ENCODE measurements around the gene AHNAK.
A peak's percentile ranks its signal among the peaks of the same experiment; 100 is the strongest.
"Not testable (repeated sequence)": the region's sequence is repeated elsewhere in the genome, so short reads cannot be mapped to it uniquely, and the experiment has no call there.

Gene AHNAK, protein sequence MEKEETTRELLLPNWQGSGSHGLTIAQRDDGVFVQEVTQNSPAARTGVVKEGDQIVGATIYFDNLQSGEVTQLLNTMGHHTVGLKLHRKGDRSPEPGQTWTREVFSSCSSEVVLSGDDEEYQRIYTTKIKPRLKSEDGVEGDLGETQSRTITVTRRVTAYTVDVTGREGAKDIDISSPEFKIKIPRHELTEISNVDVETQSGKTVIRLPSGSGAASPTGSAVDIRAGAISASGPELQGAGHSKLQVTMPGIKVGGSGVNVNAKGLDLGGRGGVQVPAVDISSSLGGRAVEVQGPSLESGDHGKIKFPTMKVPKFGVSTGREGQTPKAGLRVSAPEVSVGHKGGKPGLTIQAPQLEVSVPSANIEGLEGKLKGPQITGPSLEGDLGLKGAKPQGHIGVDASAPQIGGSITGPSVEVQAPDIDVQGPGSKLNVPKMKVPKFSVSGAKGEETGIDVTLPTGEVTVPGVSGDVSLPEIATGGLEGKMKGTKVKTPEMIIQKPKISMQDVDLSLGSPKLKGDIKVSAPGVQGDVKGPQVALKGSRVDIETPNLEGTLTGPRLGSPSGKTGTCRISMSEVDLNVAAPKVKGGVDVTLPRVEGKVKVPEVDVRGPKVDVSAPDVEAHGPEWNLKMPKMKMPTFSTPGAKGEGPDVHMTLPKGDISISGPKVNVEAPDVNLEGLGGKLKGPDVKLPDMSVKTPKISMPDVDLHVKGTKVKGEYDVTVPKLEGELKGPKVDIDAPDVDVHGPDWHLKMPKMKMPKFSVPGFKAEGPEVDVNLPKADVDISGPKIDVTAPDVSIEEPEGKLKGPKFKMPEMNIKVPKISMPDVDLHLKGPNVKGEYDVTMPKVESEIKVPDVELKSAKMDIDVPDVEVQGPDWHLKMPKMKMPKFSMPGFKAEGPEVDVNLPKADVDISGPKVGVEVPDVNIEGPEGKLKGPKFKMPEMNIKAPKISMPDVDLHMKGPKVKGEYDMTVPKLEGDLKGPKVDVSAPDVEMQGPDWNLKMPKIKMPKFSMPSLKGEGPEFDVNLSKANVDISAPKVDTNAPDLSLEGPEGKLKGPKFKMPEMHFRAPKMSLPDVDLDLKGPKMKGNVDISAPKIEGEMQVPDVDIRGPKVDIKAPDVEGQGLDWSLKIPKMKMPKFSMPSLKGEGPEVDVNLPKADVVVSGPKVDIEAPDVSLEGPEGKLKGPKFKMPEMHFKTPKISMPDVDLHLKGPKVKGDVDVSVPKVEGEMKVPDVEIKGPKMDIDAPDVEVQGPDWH (N-terminal part only)

DNA sequence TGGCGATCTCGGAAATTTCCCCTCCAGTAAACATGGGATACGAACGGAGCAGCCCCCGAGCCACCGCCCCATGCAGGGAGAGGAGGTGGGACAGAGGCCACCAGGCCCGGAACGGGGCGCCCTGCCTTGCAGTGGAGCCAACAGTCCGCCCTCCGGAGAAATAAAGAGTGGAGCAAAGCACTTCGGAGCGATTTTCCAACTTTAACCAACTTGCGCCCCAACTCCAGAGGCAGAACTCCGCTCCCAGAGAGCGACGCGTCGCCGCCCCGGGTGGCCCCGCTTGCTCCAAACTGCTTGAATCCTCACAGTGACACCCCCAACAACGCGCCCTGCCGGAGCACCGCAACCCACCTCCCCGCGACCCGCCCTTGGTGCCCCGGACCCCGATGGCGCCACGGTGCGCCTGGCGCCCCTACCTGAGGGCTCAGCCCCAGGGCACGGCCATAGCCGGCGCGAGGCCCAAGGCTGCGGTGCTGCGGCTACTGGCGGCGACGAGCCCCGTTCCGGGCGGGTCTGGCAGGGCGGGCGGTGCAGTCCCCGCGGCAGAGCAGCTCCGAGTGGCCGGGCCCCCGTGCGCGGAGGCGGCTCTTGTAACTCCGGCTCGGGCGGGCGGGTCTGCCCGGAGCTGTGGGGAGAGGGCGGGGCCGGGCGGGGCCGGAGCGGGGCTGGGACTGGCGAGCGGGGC, at the start of gene AHNAK:
TSS of gene AHNAK (minus strand) at position 563 of the 685 bp plus-strand sequence. CDS start 10,708 bp downstream, outside the sequence.
- DNase-seq = peak; percentile 80

DNA sequence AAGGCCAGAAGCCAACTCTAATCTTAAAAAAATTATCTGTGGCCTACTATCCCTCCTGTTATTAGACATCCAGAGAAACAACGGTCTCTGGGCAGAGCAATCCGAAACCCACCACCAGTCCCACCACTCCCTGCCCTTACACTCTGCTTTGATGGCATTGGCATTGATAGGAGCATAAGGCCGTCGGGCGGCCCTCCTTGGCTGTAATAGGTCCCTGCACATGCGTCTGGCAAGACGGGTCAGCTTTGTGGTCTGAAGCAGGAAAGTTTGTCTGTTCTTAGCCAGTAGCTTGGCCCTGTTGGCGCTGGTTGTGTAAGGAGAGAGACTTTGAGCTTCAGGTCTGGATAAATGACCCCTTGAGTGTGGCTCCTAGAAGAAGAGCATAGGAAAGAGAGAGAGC, 48.5 kb upstream of the AHNAK start:
- DNase-seq = no peak

DNA sequence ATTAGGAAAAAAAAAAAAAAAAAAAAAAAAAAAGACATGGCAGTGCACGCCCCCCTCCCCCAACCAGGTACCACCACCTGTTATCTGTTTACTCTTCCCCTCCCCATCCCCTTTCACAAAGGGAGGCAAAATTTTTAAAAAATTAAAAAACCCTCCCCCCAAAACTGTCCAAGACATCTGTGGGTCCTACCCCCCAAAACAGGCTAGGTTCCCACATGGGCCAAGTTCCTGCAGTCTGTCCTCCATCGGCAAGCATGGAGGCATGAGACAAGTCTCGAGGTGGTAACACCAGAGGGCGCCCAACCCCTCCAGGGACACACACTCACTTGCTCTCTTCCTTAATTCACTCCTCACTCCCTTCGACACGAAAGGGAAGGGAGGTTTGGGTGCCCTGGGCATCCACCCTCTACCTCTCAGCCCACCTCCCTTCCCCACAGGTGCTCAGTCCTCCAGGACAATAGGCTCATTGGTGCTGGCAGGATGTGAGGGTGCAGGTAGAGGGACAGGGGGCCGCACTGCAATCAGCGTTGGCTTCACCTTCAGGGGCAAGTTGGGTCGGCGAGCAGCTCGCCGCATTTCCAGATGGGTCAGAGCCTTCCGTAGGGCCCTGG, 46.9 kb upstream of the AHNAK start:
- DNase-seq = peak; percentile 88

DNA sequence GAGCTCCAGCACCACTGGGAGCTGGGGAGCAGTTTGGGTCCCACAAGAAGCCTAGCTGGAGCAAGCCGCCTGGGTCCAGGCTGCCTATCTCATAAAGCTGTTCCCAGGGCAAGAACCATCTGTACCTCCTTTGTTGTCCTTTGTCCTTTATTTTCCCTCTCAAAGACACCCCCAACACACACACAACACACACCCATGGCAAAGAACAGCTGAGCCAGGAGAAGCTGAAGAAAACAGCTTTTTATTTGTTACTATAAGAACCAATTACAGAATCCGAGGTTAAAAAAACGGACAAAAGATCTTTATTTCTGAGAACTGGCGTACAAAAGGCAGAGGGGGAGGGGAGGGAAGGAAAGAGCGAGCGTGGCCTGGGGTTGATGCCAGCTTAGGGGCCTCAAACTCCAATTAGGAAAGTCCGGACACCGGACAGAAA, 46.4 kb upstream of the AHNAK start:
- no peak for DNase-seq

DNA sequence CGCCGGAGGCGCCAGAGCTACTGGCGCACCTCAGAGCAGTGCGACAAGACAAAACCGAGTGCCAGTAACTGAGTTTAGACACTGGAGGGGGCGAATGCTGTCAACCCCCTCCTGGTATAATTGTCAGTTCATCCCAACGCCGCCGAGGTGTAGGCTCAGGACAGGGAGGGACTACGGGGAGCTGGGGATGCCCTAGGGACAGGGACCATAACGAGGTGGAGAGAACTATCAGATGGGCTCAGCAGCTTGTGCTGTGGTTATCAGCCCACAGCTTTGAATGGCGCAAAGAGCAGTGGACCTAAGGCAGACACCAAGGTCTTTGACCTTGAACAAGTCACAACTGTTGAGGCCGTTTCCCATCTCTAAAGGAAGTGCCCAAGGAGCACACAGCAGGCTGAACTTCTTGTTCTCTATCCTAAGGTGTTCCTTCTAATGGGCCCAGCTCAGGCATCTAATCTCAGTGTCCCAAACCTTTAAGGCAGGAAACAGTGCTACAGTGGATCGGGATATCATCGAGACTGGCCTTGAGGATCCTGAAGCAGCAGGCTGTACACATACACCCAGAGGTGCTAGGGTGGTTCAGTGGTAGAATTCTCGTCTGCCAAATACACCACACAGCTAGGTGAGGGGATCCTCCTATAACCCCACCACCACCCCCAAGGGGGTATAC, 45.7 kb upstream of the AHNAK start:
- no peak for DNase-seq

DNA sequence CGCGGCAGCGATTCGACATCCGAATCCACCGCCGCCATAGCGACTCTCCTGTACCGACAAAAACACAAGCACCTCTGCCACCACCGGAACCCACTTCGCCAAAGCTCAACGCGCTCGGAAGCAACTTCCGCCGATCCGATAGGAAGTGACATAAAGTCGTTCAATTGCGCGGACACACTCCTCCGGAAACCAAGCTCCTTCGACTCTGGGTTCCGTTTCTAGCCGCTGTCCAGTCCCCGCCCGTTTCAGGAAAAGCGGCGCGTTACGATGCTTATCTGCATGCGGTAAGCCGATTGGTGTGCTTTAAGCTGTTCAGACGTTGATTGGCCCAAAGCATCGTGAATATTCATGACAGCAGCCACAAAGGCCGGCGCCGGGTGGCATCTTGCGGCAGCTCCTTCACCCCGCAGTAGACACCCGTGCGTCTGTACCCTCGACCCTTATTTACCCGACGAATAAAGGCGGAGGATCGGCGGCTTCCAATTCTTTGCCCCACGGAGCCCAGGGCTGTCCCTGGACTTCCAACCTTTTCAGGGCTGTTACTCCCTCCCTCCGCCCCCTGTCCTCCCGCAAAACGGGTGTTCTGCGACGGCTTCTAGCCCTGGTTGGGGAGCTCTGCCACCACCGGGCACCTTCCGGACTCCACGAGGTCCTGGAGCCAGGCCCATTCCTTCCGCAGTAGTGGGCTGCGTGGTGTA, 45.0 kb upstream of the AHNAK start, which contains the start of gene TUT1:
TSS of gene TUT1 (minus strand) at position 76 of the 698 bp plus-strand sequence. CDS start at position 38, 38 bp downstream.
- peak; percentile 95 for DNase-seq

DNA sequence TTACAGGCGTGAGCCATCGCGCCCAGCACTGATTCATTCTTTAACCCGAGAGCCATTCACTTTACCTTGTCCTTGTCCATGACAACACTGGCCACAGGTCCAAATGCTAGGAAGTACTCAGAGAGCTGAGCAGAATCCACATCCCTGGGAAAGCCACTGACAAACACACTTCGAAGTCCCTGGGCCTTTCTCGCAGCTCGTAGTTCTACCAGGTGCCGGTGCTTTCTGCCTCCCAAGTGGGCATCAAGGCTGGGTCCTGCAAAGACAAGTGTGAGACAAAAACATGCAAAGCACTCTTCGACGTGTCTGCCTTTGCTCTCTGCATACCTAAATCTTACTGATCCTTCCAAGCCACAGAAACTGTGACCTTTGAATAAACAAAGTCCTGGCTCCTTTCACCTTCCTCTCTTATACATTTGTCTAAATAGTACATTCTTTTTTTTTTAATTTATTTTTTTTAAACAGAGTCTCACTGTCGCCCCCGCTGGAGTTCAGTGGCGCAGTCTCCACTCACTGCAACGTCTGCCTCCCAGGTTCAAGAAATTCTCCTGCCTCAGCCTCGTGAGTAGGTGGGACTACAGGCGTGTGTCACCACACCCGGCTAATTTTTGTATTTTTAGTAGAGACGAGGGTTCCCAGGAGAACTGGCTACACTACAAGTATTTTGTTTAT, 42.5 kb upstream of the AHNAK start:
- peak; percentile 44 for DNase-seq

DNA sequence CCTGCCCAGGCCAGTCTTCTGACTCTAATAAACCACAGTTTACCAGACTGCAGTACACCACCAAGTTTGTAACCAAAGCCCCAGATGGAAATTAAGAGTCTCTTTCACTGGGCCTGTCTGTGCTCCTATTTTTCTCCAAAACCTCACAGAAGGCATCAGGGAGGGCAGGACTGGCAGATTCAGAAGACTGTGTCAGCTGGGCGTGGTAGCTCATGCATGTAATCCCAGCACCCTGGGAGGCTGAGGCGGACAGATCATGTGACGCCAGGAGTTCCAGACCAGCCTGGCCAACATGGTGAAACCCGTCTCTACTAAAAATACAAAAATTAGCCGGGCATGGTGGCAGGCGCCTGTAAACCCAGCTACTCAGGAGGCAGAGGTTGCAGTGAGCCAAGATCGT, 38.8 kb upstream of the AHNAK start:
- not testable (repeated sequence) for DNase-seq

DNA sequence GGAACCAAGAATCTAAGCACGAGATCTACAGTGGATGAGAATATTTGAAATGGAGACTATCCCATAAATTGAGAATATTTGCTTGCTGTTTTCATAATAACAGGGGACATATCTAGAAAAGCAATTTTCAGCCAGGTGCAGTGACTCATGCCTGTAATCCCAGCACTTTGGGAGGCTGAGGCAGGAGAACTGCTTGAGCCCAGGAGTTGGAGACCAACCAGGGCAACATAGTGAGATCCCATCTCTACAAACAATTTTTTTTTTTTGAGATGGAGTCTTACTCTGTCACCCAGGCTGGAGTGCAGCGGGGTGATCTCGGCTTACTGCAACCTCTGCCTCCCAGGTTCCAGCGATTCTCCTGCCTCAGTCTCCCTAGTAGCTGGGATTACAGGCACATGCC, 35.1 kb upstream of the AHNAK start:
- DNase-seq = not testable (repeated sequence)

DNA sequence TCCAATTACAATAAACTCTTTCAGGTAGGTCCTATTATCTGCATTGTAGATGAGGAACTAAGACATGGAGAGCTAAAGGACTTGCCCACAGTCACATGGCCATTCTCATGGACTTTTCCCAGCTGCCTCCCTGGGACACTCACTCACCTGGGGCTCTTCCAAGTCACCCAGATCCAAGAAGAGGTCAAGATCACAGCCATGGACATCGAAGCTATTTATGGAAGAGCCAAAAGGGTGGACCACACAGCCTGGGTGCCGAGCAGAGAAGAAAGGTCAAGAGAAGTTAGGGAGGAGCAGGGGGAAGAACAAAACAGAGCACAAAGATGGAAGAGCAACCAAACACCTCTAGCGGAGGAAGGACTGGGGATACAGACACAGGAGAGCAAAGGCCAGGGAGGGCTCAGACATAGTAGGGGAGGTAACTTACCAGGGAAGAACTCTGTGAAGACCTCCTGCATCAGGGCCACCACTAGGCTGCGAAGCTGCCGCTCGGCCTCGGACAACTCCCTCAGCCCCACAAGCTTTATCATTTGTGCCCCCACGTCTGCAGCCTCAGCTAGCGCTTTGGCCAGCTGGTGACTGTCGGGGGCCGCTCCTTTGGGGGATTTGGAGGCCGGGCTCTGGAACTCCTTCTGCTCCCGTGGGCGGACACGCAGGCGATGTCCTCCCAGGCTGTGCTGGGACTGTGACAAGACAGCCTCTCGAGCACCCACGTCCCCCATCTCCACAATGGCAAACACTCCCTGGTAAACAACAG, 34.5 kb upstream of the AHNAK start:
- DNase-seq = no peak

DNA sequence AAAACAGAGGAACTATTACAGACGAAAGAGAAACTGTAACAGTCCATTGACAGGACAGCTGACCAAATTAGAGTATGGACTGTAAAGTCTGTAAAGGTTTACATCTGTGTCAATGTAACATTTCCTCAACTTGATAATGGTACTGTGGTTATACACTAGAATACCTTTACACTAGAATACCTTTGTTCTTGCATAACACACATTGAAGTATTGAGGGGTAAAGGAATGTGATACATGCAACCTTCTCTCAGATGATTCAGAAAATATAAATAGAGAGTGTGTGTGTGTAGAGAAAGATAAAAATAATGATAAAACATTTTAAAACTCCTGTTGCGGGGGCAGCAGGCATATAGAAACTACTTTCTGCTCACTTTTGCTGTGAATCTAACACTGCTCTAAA, 32.6 kb upstream of the AHNAK start:
- DNase-seq = no peak

DNA sequence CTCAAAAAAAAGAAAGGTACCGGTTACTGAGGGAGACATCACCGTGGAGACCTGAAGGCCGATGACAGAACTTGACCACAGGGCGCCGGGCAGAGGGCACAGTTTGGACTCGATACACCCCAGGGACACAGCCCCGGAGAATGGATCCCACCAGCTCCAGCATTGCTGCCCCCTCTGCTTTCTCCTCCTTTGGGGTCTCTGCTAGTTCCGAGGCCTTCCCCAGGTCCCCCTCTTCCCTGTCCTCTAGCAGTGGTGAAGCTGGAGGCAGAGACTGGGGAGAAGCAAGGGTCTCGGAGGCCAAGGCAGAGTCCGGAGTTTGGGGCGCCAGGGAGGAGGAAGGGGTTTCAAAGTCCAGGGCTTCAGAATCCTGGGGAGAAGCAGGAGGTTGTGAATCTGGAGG, 31.9 kb upstream of the AHNAK start:
- no peak for DNase-seq

DNA sequence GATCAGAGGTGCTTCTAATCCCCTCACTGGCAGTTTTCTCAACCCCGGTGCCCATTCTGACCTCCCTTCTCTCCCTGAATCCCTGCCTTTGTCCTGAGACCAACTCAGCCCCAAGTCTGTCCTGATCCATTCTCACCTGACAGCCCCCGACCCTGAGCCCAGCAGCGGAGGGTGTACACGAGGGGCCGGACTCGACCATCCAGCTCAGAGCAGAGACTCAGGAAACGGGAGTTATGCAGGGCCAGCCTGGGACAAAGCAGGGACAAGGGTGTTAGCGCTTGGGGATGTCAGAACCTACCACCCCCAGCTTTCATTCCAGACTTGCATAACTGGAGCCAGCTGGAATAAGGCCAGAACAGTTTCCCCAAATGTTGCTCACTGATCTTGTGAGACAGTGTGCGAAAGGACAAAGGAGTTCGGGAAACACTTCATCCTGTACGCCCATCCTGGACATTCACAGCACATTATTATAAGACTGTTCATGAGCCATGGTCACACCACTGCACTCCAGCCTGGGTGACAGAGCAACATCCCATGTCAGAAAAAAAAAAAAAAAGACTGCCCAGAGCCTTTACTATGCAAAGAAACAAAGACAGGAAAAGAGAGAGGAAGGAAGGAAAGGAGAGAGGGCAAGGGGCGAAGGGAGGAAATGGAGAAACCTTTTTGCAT, 30.6 kb upstream of the AHNAK start:
- DNase-seq = no peak

DNA sequence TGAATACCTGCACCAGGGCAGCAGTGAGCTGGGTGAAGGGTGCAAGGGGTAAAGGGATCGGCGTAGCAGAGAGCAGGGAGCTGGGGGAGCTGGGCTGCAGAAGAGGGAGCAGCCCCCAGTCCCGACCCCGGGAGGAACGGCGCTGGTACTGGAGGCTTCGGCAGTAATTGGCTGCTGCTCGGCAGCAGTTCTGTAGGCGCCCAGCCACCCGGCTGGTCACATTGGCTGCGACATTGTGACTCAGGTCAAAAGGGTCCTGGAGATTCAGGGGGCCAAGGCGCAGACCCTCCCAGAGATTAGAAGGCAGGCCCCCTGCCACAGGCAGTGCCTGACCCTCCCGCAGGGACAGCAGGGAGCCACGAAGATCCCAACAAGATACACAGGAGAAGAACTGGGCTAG, 29.2 kb upstream of the AHNAK start:
- no peak for DNase-seq

DNA sequence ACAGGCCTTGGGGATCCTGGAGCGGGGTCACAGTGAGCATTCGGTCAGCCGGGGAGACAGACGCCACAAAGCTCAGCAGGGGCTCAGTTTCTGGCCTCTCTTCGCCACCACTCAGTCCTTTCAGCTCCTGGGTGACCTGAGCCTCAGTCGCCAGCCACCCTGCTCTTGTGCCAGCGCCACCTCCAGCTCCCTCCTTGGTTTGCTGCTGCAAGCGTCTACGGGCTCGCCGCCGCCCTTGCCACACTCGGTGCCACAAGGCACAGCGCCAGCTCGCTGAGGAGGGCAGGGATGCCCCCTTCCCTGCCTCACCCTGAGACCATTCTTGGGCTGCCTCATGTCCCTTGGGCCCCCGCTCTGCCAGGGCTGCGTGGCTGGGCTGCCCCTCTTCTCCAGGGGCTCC, 28.6 kb upstream of the AHNAK start:
- no peak for DNase-seq

DNA sequence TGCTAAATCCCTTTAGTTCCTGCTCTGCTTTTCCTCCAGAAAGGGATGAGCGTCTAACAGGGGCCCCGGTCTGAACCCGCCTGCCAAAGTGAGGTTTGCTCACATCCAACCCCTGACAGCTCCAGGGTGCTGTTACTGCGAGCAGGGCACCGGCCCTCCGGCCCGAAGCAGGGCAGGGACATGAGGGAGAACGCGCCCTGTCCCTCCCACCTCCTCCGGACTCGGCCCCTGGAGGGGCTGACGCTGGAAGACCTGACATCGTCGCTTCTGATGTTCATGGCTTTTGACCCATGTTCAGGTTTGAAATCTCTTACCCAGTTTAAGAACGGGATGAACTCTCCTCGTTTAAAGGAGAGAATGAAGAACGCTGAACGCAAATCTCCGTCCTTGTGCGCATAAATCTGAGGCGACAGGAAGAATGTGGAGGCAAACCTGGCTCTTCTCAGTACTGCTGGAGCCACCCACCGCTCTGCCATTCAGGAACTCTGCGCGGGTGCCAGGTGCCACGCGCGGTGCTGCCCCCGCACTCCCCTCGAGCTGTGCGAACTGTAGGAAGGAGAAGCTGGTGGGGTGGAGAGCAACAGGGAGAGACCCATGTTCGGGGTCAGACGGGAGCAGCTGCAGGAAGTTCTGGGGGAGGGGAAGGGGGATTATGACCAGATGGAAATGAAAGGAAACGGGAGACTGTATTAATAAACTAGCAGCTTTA, 27.9 kb upstream of the AHNAK start:
- DNase-seq = peak; percentile 35

DNA sequence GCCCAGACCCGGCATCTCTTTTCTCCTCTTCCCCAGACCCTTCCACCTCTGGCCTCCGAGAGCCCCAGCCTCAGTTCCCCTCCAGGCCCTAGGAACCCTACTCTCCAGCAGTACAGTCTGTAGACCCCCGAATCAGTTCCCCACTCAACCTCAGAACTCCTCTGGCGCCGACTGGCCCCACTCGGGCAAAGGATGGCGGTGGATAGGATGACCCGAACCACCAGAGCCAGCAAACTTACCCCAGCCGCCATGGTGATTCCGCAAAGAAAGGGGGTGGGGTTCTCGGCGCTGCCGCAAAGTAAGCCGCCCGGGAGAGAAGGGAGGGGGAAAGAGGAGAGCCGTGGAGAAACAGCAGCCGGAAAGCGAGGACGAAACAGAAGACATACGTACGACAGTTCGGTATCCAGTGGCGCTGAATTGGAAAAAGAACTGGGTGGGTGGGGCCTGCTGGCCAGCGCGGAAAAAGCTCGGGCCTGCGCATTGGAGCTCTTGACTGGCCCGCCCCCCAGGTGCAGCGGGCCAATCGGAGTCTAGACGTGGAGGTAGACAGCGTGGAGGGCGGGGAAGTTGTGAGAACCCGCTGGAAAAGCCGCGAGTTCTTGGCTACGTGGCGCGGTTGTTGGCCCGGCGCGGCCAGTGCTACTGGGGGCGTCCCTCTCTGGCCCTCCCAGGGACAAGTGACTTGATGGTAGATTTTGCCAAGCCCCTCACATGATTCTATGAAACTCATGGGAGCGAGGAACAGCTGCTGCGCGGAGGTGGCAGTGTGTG, 27.2 kb upstream of the AHNAK start, which contains the start of gene EEF1G:
TSS of gene EEF1G (minus strand) at position 300 of the 771 bp plus-strand sequence. CDS start at position 251, 49 bp downstream.
- peak; percentile 98 for DNase-seq

All from stimulated activated CD4-positive, alpha-beta T cell treated with anti-CD3 and anti-CD28 coated beads, Interleukin-15, amount 100 ng/mL, for 24 hours (primary cell).